ENCODE measurements around the gene ZFHX3. TPM values are rescaled to one million over a fixed set of nuclear protein-coding genes. Genes with fewer than 3 reads are reported as not detected.

ZFHX3 gene
- total and polyA plus RNA-seq, 10 of the 15 experiments (the other 5 are each of a cell fraction or from before 2014, with no cell fraction given) = 0.68 to 8.6 (median 2.0) TPM

GRCh38 chr16:72923757-72924156 is 124.2 kb downstream of the ZFHX3 start:
- ATAC-seq (no peak), FAIRE-seq (no peak), DNase-seq (ENCODE audit: low read depth, low spot score) (no peak)
- H3K9me3 ChIP-seq (replicated peaks; ENCODE audit: control insufficient read depth, insufficient read depth, low read length) = no peaks in the 10 kb centered on the region
- H3K4me3 ChIP-seq = no peak overlapping the region
- ChIA-PET POLR2A (no interaction called here), CTCF (no interaction called here), SMC1A (ENCODE audit: uncharacterized antibody, unreplicated experiment) (no interaction called here), RAD21 (ENCODE audit: unreplicated experiment) (interaction anchor here (1.1 kb wide), 1 partner anchor 14 kb away, joined by 3 read pairs; no protein-coding TSS in a partner anchor)
- intact Hi-C loops (cut with micrococcal nuclease; ENCODE audit: unreplicated experiment) = no loop called here
- no peaks in the 10 kb centered on the region for H3K4me1 ChIP-seq (ENCODE audit: control insufficient read depth, insufficient read depth, low read length)
- H3K9ac ChIP-seq (ENCODE audit: control insufficient read depth, insufficient read depth, low read length) = no peak overlapping the region
- no peak overlapping the region for H3K4me2 ChIP-seq (ENCODE audit: control insufficient read depth, insufficient read depth)
- no peaks in the 10 kb centered on the region for H3K79me2 ChIP-seq (ENCODE audit: control insufficient read depth, insufficient read depth, low read length)
- in situ Hi-C loops (cut with MboI) = no loop called here
- H2AFZ ChIP-seq (ENCODE audit: control insufficient read depth, low read depth, low read length) = no peak overlapping the region
- no TSS peak for BruUV-seq (replicated peaks)
- 95% methylated on average over 11 of the region's 11 CpGs for WGBS (ENCODE audit: insufficient coverage, insufficient replicate concordance, low lambda C conversion rate, missing lambda C conversion rate)
- no peaks in the 10 kb centered on the region for H4K20me1 ChIP-seq (ENCODE audit: control insufficient read depth, insufficient read depth)
- no peak overlapping the region for H3K27ac ChIP-seq (ENCODE audit: control insufficient read depth, insufficient read depth)
- H3K36me3 ChIP-seq (ENCODE audit: control insufficient read depth in 2 of 2, insufficient read depth in 2 of 2, low read length in 1 of 2) = no peaks in the 10 kb centered on the region
- no peaks in the 10 kb centered on the region for H3K27me3 ChIP-seq (replicated peaks in 1 of 2; ENCODE audit: control insufficient read depth in 2 of 2, insufficient read depth in 2 of 2, low read length in 1 of 2)
- no peak for TF ChIP-seq RELB (IDR thresholded peaks at IDR 0.05; ENCODE audit: low read depth)
- TF ChIP-seq HCFC1 (IDR thresholded peaks at IDR 0.05; ENCODE audit: low read length) = no peak
- no peak for TF ChIP-seq NBN (IDR thresholded peaks at IDR 0.05)
- TF ChIP-seq IKZF2 (IDR thresholded peaks at IDR 0.05) = no peak
- no peak for TF ChIP-seq PBX3 (IDR thresholded peaks at IDR 0.05; ENCODE audit: insufficient replicate concordance, low read depth, low read length)
- no peak for TF ChIP-seq ZBED1 (IDR thresholded peaks at IDR 0.05; ENCODE audit: borderline replicate concordance)
- TF ChIP-seq CREB1 (IDR thresholded peaks at IDR 0.05; ENCODE audit: low read depth) = no peak
- no peak for TF ChIP-seq NKRF (conservative IDR thresholded peaks at IDR 0.05)
- TF ChIP-seq USF1 (IDR thresholded peaks at IDR 0.05; ENCODE audit: borderline replicate concordance, extremely low read length, insufficient read depth, low read depth, low read length) = no peak
- TF ChIP-seq ZNF592 (IDR thresholded peaks at IDR 0.05) = no peak
- TF ChIP-seq DPF2 (IDR thresholded peaks at IDR 0.05) = no peak
- TF ChIP-seq CBFB (IDR thresholded peaks at IDR 0.05; ENCODE audit: low read depth) = no peak
- TF ChIP-seq ZNF217 (IDR thresholded peaks at IDR 0.05) = no peak
- TF ChIP-seq BCL11A (IDR thresholded peaks at IDR 0.05; ENCODE audit: low read depth, low read length) = no peak
- TF ChIP-seq ETV6 (conservative IDR thresholded peaks at IDR 0.05 in 1 of 2, IDR thresholded peaks at IDR 0.05 in 1 of 2; ENCODE audit: borderline replicate concordance in 1 of 2, low read depth in 1 of 2) = no peak
- no peak for TF ChIP-seq EGR1 (IDR thresholded peaks at IDR 0.05; ENCODE audit: borderline replicate concordance in 1 of 2, low read depth in 2 of 2, low read length in 2 of 2)
